Aorta (tissue), 5 donors: Measurements from ENCODE around the gene TAOK3. TPM values are rescaled to one million over a fixed set of nuclear protein-coding genes. Genes with fewer than 3 reads are reported as not detected.
"Not testable (repeated sequence)": the region's sequence is repeated elsewhere in the genome, so short reads cannot be mapped to it uniquely, and the experiment has no call there.

Source experiments
- ATAC-seq: fragments of 200-7000 bp; cut with Tn5 transposase; one replicate; pipeline ENCODE4 v1.9.1; 2022; ENCODE audit warnings: moderate library complexity; ENCODE audit not compliant: low FRiP score
- DNase-seq, 2 donors: peaks; one replicate each; pipeline ENCODE4 v3.0.0-alpha.2; 2020
- H3K27ac ChIP-seq, 2 donors: one replicate each; pipeline ENCODE4 v1.5.1; 2013; ENCODE audit warnings: low read length in 2 of 2, mild to moderate bottlenecking in 2 of 2, moderate library complexity in 2 of 2, control low read depth in 1 of 2, inconsistent platforms in 1 of 2, low read depth in 1 of 2
- H3K27me3 ChIP-seq, 2 donors: one replicate each; pipeline ENCODE4 v1.6.1; 2013; ENCODE audit warnings: control low read depth in 1 of 2, low read length in 1 of 2, mild to moderate bottlenecking in 1 of 2, moderate library complexity in 1 of 2; ENCODE audit not compliant: insufficient read depth in 2 of 2, control insufficient read depth in 1 of 2
- H3K36me3 ChIP-seq, 2 donors: one replicate each; pipeline ENCODE4 v1.6.1; 2013; ENCODE audit warnings: control low read depth in 1 of 2, low read length in 1 of 2, mild to moderate bottlenecking in 1 of 2; ENCODE audit not compliant: insufficient read depth in 2 of 2, control insufficient read depth in 1 of 2
- H3K4me1 ChIP-seq, 2 donors: one replicate each; pipeline ENCODE4 v1.6.1; 2013; ENCODE audit warnings: low read length in 2 of 2, control low read depth in 1 of 2, mild to moderate bottlenecking in 1 of 2, moderate library complexity in 1 of 2; ENCODE audit not compliant: insufficient read depth in 2 of 2, control insufficient read depth in 1 of 2
- H3K4me3 ChIP-seq, 2 donors: one replicate each; pipeline ENCODE4 v1.5.1; 2013; ENCODE audit warnings: low read length in 2 of 2, control low read depth in 1 of 2, mild to moderate bottlenecking in 1 of 2
- H3K9me3 ChIP-seq: one replicate; pipeline ENCODE4 v1.6.1; 2013; ENCODE audit warnings: mild to moderate bottlenecking, low read length; ENCODE audit not compliant: control insufficient read depth
- WGBS, 2 donors: extraction: QIAGEN DNeasy Blood & Tissue Kit; methylation state at CpG; one replicate each; pipeline ENCODE4 v1.1.7; 2013; 5-methylcytosine and 5-hydroxymethylcytosine counted together
- intact Hi-C, 2 donors: fragments of 100-400 bp; cut with DNase I; formaldehyde crosslinking; loops; one replicate each; pipeline versions ENCODE4 v1.14.2 to v1.15.0; 2022
- polyA plus RNA-seq, 2 donors: library from polyadenylated mRNA; stranded (reverse); fragments of 200-250 nt; gene quantifications; one replicate each; pipeline ENCODE4 v1.2.3, GENCODE V29; 2013
- total RNA-seq, 2 donors: library from RNA; stranded (reverse); fragmentation: NEBNext Ultra II Directional; extraction: Animal tissue kit (Norgen Biotek cat#: 25700); gene quantifications; one replicate each; pipeline ENCODE4 v1.2.1, GENCODE V29; 2021
- donor health status: healthy with polysubstance abuse.
- donor health status: Bipolar disorder and iron deficiency.
- donor health status: DM: no; HTN: no; CAD: no.
- donor health status: DM: no; HTN: no; CAD: no.
- donor health status: DM: yes; HTN: yes; CAD: no.

The TAOK3 gene
- total and polyA plus RNA-seq, 4 donors: 14.9 to 45.4 (median 31.0) TPM

- H3K27ac ChIP-seq: no peak overlapping the region
- H3K36me3 ChIP-seq: no peaks in the 10 kb centered on the region
- no peak for DNase-seq
- no peaks in the 10 kb centered on the region for H3K4me1 ChIP-seq
- no peaks in the 10 kb centered on the region for H3K9me3 ChIP-seq
- intact Hi-C loops: no loop called here
- ATAC-seq: no peak
- no peaks in the 10 kb centered on the region for H3K27me3 ChIP-seq
- H3K4me3 ChIP-seq: no peak overlapping the region
- 78 to 82% methylated on average over 1 of the region's 1 CpG for WGBS, 2 donors
These were observed 17.8 kb downstream of the TAOK3 start for GRCh38 chr12:118354903-118355302.

GRCh38 chr12:118354503-118354902 lies 18.2 kb downstream of the TAOK3 start:
- H3K4me1 ChIP-seq, DNase-seq, H3K4me3 ChIP-seq, H3K27ac ChIP-seq, ATAC-seq, H3K27me3 ChIP-seq, intact Hi-C loops, H3K36me3 ChIP-seq, H3K9me3 ChIP-seq: not testable (repeated sequence)
- 95 to 97% methylated on average over 4 of the region's 4 CpGs for WGBS, 2 donors

- intact Hi-C loops: no loop called here
- H3K9me3 ChIP-seq: no peaks in the 10 kb centered on the region
- H3K4me1 ChIP-seq: no peaks in the 10 kb centered on the region
- no peak overlapping the region for H3K4me3 ChIP-seq
- H3K36me3 ChIP-seq: no peaks in the 10 kb centered on the region
- WGBS, 2 donors: 87 to 89% methylated on average over 4 of the region's 4 CpGs
- no peak overlapping the region for H3K27ac ChIP-seq
- no peak for ATAC-seq
- DNase-seq: no peak
- H3K27me3 ChIP-seq: no peaks in the 10 kb centered on the region
These were observed 19.0 kb downstream of the TAOK3 start for GRCh38 chr12:118353721-118354120.

- Histone ChIP-seq H3K4me3 (no peak overlapping the region), H3K4me1 (no peaks in the 10 kb centered on the region), H3K27ac (no peak overlapping the region), H3K27me3 (no peaks in the 10 kb centered on the region), H3K9me3 (no peaks in the 10 kb centered on the region), H3K36me3 (no peaks in the 10 kb centered on the region)
- ATAC-seq: no peak
- DNase-seq: no peak
- WGBS, 2 donors: 90 to 91% methylated on average over 6 of the region's 6 CpGs
- intact Hi-C loops: no loop called here
These were observed 21.7 kb downstream of the TAOK3 start for GRCh38 chr12:118350908-118351559.

GRCh38 chr12:118347916-118348315 lies 24.8 kb downstream of the TAOK3 start:
- 89 to 94% methylated on average over 2 of the region's 2 CpGs for WGBS, 2 donors
- Histone ChIP-seq H3K27ac (no peak overlapping the region), H3K4me1 (no peaks in the 10 kb centered on the region), H3K27me3 (no peaks in the 10 kb centered on the region), H3K36me3 (no peaks in the 10 kb centered on the region), H3K9me3 (no peaks in the 10 kb centered on the region), H3K4me3 (no peak overlapping the region)
- intact Hi-C loops: no loop called here
- DNase-seq: no peak
- ATAC-seq: no peak

- Histone ChIP-seq H3K4me1 (no peaks in the 10 kb centered on the region), H3K36me3 (no peaks in the 10 kb centered on the region), H3K9me3 (no peaks in the 10 kb centered on the region), H3K4me3 (no peak overlapping the region), H3K27me3 (no peaks in the 10 kb centered on the region), H3K27ac (no peak overlapping the region)
- intact Hi-C loops: no loop called here
- no peak for DNase-seq
- ATAC-seq: no peak
- 83 to 87% methylated on average over 7 of the region's 7 CpGs for WGBS, 2 donors
These were observed 25.8 kb downstream of the TAOK3 start for GRCh38 chr12:118346895-118347294.

GRCh38 chr12:118345355-118345754 lies 27.4 kb downstream of the TAOK3 start:
- WGBS, 2 donors: 61 to 64% methylated on average over 1 of the region's 1 CpG
- no peak overlapping the region for H3K27ac ChIP-seq
- H3K27me3 ChIP-seq: no peaks in the 10 kb centered on the region
- no peaks in the 10 kb centered on the region for H3K4me1 ChIP-seq
- no peak overlapping the region for H3K4me3 ChIP-seq
- ATAC-seq (no peak), DNase-seq (no peak)
- no peaks in the 10 kb centered on the region for H3K9me3 ChIP-seq
- intact Hi-C loops: no loop called here
- no peaks in the 10 kb centered on the region for H3K36me3 ChIP-seq

GRCh38 chr12:118344829-118345228 lies 27.9 kb downstream of the TAOK3 start:
- H3K27ac ChIP-seq: no peak overlapping the region
- no peak for DNase-seq
- H3K36me3 ChIP-seq: no peaks in the 10 kb centered on the region
- no peaks in the 10 kb centered on the region for H3K9me3 ChIP-seq
- H3K4me1 ChIP-seq: no peaks in the 10 kb centered on the region
- H3K4me3 ChIP-seq: no peak overlapping the region
- intact Hi-C loops: no loop called here
- no peak for ATAC-seq
- H3K27me3 ChIP-seq: no peaks in the 10 kb centered on the region

GRCh38 chr12:118342090-118342489 lies 30.6 kb downstream of the TAOK3 start:
- intact Hi-C loops: no loop called here
- Histone ChIP-seq H3K27me3 (no peaks in the 10 kb centered on the region), H3K4me3 (no peak overlapping the region), H3K27ac (no peak overlapping the region), H3K36me3 (no peaks in the 10 kb centered on the region), H3K4me1 (no peaks in the 10 kb centered on the region), H3K9me3 (no peaks in the 10 kb centered on the region)
- WGBS, 2 donors: 68 to 71% methylated on average over 2 of the region's 2 CpGs
- ATAC-seq (no peak), DNase-seq (no peak)
